GM18858 (cell line): ENCODE data around the gene XRN1.
"Not testable (repeated sequence)": the region's sequence is repeated elsewhere in the genome, so short reads cannot be mapped to it uniquely, and the experiment has no call there.

Experiments used
- ATAC-seq: cut with Tn5 transposase; IDR thresholded peaks from one replicate; pipeline ENCODE4 v1.9.1; 2021; ENCODE audit not compliant: unreplicated experiment

Gene XRN1

DNA sequence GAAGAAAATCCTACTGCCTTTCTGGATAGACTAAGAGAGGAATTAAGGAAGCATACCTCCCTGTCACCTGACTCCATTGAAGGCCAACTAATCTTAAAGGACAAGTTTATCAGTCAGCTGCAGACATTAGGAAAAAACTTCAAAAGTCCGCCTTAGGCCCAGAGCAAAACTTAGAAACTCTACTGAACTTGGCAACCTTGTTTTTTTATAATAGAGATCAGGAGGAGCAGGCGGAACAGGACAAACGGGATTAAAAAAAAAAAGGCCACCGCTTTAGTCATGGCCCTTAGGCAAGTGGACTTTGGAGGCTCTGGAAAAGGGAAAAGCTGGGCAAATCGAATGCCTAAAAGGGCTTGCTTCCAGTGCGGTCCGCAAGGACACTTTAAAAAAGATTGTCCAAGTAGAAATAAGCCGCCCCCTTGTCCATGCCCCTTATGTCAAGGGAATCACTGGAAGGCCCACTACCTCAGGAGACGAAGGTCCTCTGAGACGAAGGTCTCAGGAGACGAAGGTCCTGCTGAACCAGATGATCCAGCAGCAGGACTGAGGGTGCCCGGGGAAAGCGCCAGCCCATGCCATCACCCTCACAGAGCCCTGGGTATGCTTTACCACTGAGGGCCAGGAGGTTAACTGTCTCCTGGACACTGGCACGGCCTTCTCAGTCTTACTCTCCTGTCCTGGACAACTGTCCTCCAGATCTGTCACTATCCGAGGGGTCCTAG lies 8.2 kb downstream of the XRN1 start:
- not testable (repeated sequence) for ATAC-seq

DNA sequence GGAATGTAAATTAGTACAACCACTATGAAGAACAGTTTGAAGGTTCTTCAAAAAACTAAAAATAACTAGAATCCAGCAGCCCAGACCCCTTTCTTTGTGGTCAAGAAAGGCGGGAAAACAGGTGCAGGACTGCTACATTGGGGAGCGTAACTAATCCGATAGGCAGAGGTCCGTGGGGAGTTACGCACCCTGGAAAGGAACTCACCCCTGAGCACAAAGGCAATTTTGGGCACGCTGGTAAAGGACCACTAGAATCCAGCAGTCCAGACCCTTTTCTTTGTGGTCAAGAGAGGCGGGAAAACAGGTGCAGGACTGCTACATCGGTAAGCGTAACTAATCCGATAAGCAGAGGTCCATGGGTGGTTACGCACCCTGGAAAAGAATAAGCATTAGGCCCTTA lies 9.7 kb downstream of the XRN1 start:
- not testable (repeated sequence) for ATAC-seq

DNA sequence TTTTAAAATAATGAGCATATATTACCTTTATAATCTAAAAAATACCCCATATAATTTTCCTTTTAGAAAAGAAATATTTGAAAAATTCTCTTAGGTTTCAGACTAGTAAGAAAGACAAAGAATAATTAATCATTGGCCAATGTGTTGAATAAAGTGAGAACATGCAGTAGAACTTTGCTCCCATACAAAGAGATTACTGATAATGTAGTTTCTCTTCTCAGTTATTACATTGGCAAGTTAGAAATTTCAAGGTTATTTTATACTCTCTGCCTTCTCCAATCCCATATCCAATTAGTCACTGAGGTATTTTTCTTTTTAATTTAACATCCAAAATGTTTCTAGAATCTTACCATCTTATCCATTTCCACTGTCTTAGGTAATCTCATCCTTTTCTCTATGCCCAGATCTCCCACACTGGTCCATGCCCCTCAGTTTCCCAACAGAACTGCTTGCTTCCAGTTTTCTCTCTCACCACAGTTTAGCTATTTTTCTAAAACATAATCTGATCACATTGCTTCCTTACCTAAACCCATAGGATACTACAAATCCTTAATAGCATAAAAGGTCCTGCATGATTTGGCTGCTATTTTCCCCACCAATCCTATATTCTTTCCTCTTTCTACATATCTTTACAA lies 10.8 kb downstream of the XRN1 start:
- ATAC-seq, result no peak

DNA sequence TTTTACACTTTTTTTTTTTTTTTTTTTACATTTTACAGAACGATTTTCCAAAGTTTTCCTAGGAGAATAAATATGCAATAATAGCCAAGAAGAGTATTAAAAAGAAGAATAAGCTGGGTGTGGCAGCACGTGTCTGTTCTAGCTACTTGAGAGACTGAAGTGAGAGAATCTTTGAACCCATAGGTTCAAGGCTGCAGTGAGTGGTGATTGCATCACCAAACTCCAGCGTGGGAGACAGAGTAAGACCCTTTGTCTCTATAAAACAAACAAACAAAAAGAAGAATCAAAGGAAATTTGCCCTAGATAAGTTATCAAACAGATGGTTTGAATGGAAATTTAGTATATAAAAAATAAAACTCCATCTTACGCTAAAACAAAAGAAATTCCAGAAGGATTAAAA lies 13.3 kb downstream of the XRN1 start:
- ATAC-seq, result no peak

DNA sequence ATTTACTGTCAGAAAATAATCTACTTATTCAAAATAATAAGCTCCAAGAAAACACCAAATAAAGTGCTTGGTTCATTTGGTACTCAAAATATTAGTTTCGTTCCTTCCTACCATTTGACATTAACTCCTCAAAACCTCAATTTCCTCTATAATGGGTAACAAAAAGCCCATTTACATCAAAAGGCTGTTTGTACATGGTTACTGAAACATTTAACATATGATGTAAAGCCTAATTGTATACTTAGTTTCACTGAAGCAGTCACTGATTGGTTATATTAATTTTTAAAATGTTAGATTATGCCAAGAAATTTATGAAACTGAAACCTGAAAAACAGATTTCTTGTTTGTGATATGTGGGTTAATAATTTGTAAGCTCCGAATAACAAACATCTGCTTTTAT lies 14.7 kb downstream of the XRN1 start:
- ATAC-seq, result no peak

DNA sequence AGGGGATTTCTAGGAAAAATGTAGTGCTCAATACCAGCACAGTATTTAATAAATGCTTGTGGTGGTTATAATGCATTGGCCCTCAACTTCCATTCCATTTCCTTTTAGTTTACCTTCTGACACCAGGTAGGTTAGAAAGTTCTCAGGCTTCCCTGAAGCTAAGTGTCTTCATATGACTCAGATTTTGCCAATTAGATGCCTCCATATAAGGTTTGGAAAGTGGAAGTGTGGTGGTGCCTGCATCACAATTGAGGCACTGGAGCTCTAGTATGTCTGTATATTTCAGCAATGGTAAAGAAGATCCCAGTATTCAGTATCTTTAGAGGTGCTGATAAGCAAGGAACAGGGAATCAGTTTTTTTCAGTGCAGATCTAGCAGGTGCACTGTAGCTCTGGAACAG lies 18.3 kb downstream of the XRN1 start:
- ATAC-seq, result no peak

DNA sequence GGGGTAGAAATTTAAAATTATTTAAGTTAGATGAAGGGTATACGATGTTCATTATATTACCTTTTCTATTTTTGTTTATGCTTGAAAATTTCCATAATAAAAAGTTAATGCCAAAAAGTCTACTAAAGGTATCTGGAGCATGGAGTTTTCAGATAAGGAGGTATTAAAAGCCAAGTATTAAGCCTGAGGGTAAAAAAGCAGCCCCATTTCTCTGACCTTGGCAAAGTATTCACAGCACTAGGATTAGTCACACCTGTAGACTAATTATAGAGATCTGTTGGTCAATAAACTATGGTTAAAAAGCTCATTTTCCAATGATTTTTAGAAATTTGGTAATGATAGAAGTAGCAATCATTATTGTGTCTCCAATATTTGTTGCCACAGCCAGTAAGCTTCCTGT lies 23.1 kb downstream of the XRN1 start:
- no peak for ATAC-seq

DNA sequence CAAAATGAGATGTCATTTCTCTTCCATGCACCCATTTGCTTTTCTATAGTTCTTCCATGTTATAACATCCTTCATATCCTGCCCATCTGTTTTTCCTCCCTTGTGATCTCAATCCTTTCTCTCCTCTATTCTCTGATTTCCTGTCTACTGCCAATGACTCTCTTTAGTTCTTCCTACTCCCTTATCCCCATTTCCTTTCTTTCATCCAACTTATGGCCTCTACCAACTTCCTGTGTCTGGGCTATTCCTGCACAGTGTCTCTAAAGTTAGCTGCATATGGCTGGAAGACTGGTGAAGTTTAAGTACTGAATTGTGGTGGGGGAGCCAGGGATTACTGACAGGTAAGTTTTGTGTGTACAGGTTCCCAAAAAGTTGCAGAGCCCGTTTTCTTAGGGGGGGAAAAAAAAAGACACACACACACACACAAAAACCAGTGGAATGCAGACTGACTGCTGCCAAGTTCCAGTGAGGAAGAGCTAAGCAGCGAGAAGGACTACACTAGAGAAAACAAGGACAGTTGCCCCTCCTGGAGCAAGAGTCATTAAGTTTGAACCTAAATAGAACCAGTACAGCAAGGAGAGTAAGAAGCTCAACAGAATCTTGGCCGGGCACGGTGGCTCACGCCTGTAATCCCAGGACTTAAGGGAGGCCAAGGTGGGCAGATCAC lies 28.8 kb downstream of the XRN1 start:
- ATAC-seq, result no peak

DNA sequence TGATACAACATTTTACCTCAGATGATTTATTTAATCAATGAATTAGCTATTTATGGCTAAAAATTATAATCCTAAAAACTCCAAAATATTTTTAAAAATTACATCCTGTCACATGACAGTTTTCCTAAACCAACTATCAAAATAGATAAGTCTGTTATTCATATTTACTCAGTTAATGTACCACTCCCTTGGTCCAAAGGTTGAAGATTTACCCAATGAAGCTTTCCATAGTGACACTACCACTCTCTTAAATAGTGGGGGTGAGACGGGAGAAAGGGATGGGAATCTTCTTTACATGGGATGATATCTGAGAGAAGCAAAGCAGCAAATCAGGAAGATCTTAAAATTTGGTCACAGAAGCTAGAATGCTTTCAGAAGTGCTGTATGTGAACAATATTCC lies 30.5 kb downstream of the XRN1 start:
- ATAC-seq, result no peak

DNA sequence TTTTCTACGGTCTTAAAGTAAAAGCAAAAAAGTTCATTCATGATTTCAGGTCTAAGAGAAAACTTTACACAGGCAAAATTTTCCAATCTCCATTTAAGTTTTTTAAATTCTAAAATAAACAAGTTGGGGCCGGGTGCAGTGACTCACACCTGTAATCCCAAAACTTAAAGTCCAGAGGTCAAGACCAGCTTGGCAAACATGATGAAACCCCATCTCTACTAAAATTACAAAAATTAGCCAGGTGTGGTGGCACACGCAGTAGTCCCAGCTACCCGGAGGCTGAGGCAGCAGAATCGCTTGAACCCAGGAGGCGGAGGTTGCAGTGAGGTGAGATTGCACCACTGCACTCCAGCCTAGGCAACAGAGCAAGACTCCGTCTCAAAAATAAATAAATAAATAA lies 47.3 kb downstream of the XRN1 start:
- not testable (repeated sequence) for ATAC-seq

DNA sequence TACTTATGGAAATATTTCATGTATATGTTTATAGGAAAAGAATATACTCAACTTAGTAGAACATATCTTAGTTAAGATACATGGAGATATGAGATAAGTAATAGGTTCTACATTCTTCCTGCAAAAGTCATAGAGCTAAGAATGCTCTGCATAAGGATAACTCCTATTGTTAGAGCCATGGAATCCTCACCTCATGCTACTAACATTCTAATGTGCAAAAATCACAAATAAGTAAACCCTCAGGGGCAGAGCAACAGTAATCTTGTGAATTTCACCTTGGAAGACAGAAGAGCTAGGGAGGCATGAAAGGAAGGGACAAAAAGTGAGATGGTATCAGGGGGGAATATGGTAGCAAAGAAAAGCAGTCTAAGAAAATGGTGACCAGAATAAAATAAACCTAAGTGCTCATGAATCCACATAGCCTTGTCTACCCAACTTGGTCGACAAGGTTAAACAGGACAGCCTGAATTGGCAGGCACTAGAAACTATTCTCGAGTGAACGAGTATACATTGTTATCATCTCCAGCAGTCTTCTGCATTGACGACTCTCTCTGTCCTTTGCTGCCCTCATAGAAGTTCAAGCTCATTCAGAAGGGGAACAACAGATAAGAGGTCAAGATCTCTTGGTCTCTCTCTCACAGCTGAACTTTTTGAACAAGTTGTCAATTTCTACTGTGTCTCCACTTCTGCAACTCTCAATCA lies 52.8 kb downstream of the XRN1 start:
- ATAC-seq, result no peak

DNA sequence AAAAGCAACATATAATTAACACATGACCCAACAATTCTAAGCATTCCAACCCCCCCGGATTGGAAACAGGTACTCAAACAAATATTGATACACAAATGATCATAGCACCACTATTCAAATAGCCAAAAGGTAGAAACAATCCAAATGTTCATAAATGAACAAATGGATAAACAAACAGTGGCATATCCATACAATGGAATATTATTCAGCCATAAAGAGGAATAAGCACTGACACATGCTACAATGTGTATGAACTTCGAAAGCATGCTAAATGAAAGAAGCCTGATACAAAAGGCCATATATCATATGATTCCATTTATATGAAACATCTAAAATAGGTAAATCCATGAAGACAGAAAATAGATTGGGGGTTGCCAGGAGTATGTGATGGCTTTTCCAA lies 62.8 kb downstream of the XRN1 start:
- no peak for ATAC-seq

DNA sequence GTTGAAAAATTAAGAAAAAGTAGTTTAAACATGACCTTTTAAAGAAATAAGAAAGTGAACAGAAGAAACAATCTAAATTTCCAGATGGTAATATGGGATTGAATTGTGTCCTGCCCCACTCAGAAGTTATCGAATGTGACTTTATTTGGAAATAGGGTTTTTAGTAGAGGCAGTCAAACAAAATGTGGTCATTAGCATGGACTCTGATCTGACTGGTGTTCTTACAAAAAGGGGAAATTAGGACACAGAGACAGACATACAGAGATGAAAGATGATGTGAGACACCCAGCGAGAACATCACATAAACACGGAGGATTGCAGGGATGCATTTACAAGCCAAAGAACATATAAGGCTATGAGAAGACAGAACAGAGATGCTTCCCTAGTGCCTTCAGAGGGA lies 73.2 kb downstream of the XRN1 start:
- ATAC-seq, result no peak

DNA sequence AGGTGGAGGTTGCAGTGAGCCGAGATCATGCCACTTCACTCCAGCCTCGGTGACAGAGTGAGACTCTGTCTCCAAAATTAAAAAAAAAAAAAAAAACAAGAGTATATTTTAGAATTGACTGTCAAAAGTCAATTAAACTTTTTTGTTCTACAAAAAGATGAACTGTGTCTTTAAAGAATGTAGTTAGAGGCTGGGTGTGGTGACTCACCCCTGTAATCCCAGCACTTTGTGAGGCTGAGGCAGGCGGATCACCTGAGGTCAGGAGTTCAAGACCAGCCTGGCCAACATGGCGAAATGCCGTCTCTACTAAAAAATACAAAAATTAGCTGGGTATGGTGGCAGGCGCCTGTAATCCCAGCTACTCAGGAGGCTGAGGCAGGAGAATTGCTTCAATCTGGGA lies 78.3 kb downstream of the XRN1 start:
- ATAC-seq, result not testable (repeated sequence)

DNA sequence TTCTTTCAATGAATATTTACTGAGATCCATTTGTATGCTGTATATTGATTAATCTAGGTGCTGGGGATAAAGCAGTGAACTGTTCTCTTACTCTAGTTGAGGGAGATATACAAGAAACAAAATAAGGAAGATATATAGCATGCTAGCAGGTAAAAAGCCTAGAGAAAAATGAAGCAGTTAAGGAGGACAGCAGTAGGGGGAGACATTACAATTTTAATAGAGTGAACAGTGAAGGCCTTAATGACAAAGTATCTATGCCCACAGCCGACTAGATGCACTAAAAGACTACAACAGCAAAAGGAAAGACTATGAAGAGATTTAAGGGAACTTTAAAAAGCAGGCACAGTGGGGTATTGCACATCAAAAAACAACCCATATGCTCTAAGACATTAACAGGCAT lies 81.4 kb downstream of the XRN1 start:
- ATAC-seq, result no peak

DNA sequence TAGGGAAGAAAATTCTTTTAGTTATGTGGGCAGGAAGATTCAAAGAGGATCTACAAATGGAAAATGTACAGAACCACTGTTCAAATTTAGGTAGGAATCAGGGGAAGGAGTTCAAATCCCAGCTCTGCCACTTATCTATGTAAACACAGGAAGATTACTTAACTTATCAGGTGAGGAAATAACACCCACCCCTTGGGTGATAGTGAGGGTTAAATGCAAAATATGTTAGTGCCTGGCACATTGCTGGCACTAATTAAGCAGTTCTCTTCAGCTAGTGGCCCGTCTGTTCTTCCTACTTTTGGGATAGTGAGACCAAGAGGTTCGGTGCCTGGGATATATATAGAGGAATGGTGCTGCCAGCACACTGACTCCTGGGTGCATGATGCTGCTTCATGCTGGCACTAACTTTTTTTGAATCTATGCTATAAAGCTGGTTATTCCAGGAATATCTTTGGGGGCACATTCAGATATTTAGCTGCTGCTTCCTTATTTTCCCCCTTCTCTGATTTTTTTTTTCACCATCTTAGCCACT lies 83.8 kb downstream of the XRN1 start:
- ATAC-seq, result no peak

DNA sequence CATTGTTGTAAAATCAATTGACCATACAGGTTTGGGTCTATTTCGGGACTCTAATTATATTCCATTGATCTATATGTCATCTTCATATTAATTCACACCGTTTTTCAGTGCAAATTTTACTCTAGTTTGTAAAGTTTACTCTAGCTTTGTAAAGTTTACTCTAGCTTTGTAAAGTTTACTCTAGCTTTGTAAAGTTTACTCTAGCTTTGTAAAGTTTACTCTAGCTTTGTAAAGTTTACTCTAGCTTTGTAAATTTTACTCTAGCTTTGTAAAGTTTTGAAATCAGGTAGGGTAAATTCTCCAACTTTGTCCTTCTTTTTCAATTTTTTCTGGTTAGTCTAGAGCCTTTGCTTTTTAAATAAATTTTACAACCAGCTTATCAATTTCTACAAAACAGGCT lies 84.4 kb downstream of the XRN1 start:
- not testable (repeated sequence) for ATAC-seq

DNA sequence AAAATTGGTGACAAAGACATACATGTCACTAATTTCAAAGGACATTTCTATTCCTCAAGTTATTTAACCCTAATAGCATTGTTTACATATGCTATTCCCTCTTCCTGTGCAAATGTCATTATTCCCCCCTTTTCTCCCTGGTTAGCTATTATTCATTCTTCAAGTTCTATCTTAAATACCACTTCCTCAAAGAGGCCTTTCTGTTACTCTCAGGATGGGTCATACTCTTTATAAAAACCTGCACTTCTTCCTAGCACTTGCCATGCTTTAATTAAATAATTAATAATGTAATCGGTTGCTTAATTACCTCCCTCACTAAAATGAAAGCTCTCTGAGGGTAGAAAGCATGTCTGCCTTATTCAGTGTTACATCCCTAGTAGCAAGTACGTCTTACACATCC lies 88.5 kb downstream of the XRN1 start:
- ATAC-seq, result no peak

DNA sequence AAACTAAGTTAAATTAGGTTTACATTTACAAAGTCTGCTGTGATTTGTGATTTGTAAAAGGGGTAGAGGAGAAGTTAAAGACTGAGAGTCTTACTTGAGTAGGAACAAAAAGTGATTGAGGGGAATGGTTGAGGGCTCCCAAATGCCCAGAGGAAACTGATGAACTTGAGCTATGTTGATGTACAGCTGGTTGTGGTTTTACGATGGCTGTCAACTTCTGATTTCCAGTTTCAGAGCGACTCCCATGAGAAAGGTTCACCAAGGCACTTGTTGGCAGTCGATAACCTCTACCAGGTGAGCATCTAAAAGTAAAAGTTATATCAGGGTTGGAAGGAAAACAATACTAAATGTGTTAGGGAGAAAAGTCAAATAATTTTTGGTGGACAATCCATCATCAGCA lies 91.0 kb downstream of the XRN1 start:
- no peak for ATAC-seq

DNA sequence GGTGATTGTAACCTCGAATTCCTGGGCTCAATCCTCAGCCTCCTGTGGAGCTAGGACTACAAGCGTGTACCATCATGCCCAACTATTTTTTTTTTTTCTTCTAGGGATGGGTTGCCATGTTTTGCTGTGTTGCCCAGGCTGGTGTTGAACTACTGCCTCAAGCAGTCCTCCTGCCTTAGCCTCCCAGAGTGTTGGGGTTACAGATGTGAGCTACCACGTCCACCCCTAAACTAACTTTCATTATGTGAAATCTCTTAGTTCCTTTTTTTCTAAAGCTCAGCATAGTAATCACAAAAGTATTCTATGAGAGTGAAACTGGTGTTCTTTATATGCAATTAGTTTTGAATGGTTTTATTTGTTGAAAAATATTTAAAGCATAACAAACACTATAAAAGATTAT lies 92.1 kb downstream of the XRN1 start:
- no peak for ATAC-seq

DNA sequence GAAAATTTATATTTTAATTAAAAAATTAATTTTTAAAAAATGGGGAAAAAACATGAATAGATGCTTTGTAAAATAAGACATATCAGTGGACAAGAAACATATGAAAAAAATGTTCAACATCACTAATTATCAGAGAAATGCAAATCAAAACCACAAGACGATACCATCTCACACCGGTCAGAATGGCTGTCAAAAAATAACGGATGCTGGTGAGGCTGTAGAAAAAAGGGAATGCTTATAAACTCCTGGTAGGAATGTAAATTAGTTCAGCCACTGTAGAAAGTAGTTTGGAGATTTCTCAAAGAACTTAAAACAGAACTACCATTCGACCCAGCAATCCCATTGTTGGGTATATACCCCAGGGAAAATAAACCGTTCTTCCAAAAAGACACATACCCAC lies 93.8 kb downstream of the XRN1 start:
- ATAC-seq, result no peak

DNA sequence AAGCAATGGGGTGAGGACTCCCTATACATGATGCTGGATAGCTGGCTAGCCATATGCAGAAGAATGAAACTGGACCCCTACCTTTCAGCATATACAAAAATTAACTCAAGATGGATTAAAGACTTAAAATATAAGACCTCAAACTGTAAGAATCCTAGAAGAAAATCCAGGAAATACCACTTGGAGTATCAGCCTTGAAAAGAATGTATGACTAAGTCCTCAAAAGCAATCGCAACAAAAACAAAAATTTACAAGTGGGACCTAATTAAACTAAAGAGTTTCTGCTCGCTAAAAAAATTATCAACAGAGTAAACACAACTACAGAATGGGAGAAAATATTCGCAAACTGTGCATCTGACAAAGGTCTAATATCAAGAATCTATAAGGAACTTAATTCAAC lies 94.3 kb downstream of the XRN1 start:
- no peak for ATAC-seq
